HG03442 (cell line): ENCODE results near the gene DHRS2.
"Not testable (repeated sequence)": the region's sequence is repeated elsewhere in the genome, so short reads cannot be mapped to it uniquely, and the experiment has no call there.

Experiments used
- ATAC-seq: cut with Tn5 transposase; IDR thresholded peaks from one replicate; pipeline ENCODE4 v1.9.1; 2021; ENCODE audit warnings: mild to moderate bottlenecking, moderate library complexity; ENCODE audit not compliant: unreplicated experiment

The DHRS2 gene

DNA sequence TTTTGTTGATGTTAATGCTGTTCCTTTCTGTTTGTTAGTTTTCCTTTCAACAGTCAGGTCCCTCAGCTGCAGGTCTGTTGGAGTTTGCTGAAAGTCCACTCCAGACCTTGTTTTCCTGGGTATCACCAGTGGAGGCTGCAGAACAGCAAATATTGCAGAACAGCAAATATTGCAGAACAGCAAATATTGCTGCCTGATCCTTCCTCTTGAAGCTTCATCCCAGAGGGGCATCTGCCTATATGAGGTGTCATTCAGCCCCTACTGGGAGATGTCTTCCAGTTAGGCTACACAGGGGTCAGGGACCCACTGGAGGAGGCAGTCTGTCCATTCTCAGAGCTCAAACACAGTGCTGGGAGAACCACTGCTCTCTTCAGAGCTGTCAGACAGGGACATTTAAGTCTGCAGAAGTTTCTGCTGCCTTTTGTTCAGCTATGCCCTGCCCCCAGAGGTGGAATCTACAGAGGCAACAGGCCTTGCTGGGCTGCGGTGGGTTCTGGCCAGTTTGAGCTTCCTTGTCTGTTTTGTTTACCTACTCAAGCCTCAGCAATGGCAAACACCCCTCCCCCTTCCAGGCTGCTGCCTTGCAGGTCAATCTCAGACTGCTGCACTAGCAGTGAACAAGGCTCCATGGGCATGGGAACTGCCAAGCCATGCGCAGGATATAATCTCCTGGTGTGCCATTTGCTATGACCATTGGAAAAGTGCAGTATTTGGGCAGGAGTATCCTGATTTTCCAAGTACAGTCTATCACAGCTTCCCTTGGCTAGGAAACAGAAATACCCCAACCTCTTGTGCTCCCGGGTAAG is 53.7 kb downstream of the DHRS2 start:
- not testable (repeated sequence) for ATAC-seq

DNA sequence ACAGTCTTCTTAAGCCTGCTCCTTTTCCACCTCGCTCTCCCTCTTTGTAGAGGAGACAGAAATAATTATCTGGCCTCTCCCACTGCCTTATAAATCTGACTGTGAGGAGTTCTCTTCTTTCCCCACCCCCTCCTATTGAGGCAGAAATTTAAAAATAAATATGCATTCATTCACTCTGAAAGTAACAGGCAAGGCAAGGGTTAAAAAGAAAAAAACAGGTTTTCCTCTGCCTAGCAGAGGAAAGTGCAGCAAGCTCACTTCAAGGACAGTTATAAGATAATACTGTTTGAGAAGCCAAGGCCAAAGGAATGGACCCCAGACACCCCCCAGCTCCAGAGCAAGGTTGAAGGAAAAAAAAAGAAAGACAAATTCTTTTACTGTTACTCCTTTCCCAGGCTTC is 56.3 kb downstream of the DHRS2 start:
- no peak for ATAC-seq

- ATAC-seq, result no peak
These were observed 57.1 kb downstream of the DHRS2 start for GRCh38 chr14:23693252-23693775.

DNA sequence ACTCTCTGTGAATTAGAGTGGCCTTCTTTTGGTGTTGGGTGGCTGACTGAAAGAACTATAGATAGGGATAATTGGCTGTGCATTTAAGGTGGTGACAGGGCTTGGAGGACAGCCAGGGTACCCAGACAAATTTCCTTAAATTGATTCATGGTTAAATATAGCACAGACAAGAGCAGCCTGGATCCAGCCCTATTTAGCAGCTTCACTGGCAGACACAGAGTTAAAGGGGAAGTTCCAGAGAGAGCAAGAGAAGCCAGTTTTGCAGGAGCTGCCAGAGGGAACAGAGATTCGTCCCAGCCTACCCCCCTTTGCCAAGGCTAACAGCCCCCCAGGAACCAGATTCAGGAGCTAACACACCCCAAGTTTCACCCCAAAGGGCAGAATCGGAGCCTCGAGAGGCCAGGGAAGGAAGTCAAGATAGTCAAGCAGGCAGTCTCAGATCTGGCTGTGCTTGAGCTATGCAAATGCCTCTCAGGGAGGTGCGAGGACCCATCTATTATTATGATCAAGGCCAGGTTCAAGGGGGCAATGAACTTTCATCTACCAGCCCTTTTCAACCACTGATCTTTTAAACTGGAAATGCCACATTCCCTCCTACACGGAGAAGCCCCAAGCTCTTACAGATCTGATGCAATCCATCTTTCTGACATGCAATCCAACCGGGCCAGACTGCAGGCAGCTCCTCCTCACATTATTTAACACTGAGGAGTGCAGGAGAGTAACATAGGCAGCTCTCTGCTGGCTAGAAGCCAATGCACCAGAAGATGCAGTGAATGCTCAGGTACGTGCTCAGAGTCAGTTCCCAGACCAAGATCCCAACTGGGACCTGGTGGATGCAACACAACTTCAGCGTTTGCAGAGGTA is 58.2 kb downstream of the DHRS2 start:
- ATAC-seq, result no peak
